Smooth muscle cell (in vitro differentiated cells): Measurements from ENCODE around the gene SPRY4. TPM values are rescaled to one million over a fixed set of nuclear protein-coding genes. Genes with fewer than 3 reads are reported as not detected.

Experiments
- DNase-seq: peaks from one replicate; lab custom pipeline; 2025; ENCODE audit not compliant: unreplicated experiment; lab: John Stamatoyannopoulos, UW
- H2AFZ ChIP-seq: fragments of 200-600 bp; sonication (generic); 2 replicates; pipeline ENCODE4 v1.6.0; 2016; ENCODE audit warnings: antibody characterized with exemption, low read depth, mild to moderate bottlenecking
- H3F3A ChIP-seq: fragments of 200-600 bp; sonication (generic); 2 replicates; pipeline ENCODE4 v1.6.0; 2017; ENCODE audit warnings: antibody characterized with exemption, low read depth
- H3K27ac ChIP-seq: fragments of 200-600 bp; sonication (generic); 2 replicates; pipeline ENCODE4 v1.5.1; 2016; ENCODE audit warnings: low read depth, mild to moderate bottlenecking
- H3K27me3 ChIP-seq: fragments of 200-600 bp; sonication (generic); 2 replicates; pipeline ENCODE4 v1.6.1; 2016; ENCODE audit warnings: low read depth, mild to moderate bottlenecking
- H3K36me3 ChIP-seq: fragments of 200-600 bp; sonication (generic); 2 replicates; pipeline ENCODE4 v1.5.1; 2016; ENCODE audit warnings: low read depth
- H3K4me1 ChIP-seq: fragments of 200-600 bp; sonication (generic); 2 replicates; pipeline ENCODE4 v1.5.1; 2016; ENCODE audit warnings: low read depth
- H3K4me2 ChIP-seq: fragments of 200-600 bp; sonication (generic); 2 replicates; pipeline ENCODE4 v1.6.0; 2016; ENCODE audit warnings: mild to moderate bottlenecking
- H3K4me3 ChIP-seq: fragments of 200-600 bp; sonication (generic); 2 replicates; pipeline ENCODE4 v1.5.1; 2016; ENCODE audit warnings: mild to moderate bottlenecking
- H3K79me2 ChIP-seq: fragments of 200-600 bp; sonication (generic); 2 replicates; pipeline ENCODE4 v1.6.0; 2016; ENCODE audit warnings: low read depth, mild to moderate bottlenecking
- H3K9ac ChIP-seq: fragments of 200-600 bp; sonication (generic); 2 replicates; pipeline ENCODE4 v1.6.0; 2016; ENCODE audit warnings: low read depth
- H3K9me3 ChIP-seq: fragments of 200-600 bp; sonication (generic); replicated peaks from 2 replicates; pipeline ENCODE4 v1.5.1; 2016; ENCODE audit warnings: low read depth
- H4K20me1 ChIP-seq: fragments of 200-600 bp; sonication (generic); 2 replicates; pipeline ENCODE4 v1.6.0; 2016; ENCODE audit warnings: low read depth
- WGBS: methylation state at CpG from one replicate; pipeline ENCODE4 v1.1.7; 2016; ENCODE audit warnings: low lambda C conversion rate; 5-methylcytosine and 5-hydroxymethylcytosine counted together
- polyA plus RNA-seq: library from polyadenylated mRNA; unstranded; fragments of >200 nt; fragmentation: Nextera tagmentation; extraction: Ambion mirVana; gene quantifications from 2 replicates; pipeline ENCODE4 v1.2.1, GENCODE V29; 2016
- total RNA-seq: library from RNA; depleted of rRNA; stranded (reverse); fragments of >200 nt; gene quantifications from 2 replicates; pipeline ENCODE4 v1.2.3, GENCODE V29; 2014
- TF ChIP-seq, protein P1 (sequence below): fragments of 200-600 bp; sonication (generic); IDR thresholded peaks from 2 replicates; pipeline ENCODE4 v1.5.1; 2017; ENCODE audit warnings: borderline replicate concordance, mild to moderate bottlenecking, antibody characterized with exemption; ENCODE audit not compliant: insufficient read depth, poor library complexity, severe bottlenecking

The SPRY4 gene
- total and polyA plus RNA-seq, 2 experiments from 2014 or later = 49.3 to 74.2 TPM

DNA sequence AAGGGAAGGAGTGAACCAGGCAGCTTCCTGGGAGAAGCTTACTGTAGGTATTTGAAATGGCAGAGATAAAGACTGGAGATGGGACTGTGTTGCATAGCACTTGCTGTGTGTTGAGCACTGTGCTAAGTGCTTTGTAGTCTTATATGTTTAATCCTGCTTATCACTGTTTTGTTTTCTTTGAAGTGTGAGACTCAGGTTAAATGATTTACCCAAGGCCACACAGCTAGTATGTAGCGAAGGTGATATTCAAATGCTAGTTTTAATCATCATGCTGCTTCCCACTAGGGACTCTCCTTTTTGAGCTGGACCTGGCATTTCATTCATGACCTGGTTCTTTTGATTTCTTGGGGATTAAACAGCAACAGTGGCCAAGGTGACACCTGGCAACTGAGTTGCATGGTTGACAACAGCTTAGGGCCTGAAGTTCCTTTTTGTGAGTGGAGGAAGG is 35.3 kb upstream of the SPRY4 start:
- no peaks in the 10 kb centered on the region for H3K79me2 ChIP-seq
- no peak overlapping the region for H3K9ac ChIP-seq

DNA sequence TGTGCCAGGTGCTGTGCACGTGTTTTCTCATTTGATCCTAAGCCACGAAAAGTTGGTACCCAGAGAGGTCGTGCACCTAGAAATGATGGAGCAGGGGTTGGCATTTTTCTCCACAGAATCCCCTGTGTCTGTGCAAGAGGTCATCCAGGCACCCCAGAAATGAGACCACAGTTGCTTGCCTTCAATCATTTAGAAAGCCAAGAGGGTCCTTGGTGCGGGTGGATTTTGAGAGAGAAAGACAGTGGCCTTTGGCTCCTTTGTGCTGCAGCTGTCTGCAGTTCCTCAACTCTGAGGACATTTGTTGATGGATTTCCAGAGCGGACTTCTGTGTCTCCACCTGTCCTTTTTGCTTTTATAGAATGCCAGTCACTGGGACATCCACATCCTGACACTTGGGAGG is 33.8 kb upstream of the SPRY4 start:
- H3K36me3 ChIP-seq = no peaks in the 10 kb centered on the region
- H3K27ac ChIP-seq = no peak overlapping the region
- H3K9ac ChIP-seq = no peak overlapping the region
- no peaks in the 10 kb centered on the region for H3K27me3 ChIP-seq
- H3K9me3 ChIP-seq = no peaks in the 10 kb centered on the region
- WGBS = over 99% methylated on average over 5 of the region's 5 CpGs
- H3K4me2 ChIP-seq = no peak overlapping the region
- no peak overlapping the region for H3K4me3 ChIP-seq
- H4K20me1 ChIP-seq = no peaks in the 10 kb centered on the region
- H3K4me1 ChIP-seq = peaks cover 15% of the 10 kb centered on the region
- TF ChIP-seq, protein P1, sequence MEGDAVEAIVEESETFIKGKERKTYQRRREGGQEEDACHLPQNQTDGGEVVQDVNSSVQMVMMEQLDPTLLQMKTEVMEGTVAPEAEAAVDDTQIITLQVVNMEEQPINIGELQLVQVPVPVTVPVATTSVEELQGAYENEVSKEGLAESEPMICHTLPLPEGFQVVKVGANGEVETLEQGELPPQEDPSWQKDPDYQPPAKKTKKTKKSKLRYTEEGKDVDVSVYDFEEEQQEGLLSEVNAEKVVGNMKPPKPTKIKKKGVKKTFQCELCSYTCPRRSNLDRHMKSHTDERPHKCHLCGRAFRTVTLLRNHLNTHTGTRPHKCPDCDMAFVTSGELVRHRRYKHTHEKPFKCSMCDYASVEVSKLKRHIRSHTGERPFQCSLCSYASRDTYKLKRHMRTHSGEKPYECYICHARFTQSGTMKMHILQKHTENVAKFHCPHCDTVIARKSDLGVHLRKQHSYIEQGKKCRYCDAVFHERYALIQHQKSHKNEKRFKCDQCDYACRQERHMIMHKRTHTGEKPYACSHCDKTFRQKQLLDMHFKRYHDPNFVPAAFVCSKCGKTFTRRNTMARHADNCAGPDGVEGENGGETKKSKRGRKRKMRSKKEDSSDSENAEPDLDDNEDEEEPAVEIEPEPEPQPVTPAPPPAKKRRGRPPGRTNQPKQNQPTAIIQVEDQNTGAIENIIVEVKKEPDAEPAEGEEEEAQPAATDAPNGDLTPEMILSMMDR = no peak
- H3F3A ChIP-seq = no peaks in the 10 kb centered on the region
- DNase-seq = no peak
- H3K79me2 ChIP-seq = no peaks in the 10 kb centered on the region
- H2AFZ ChIP-seq = no peak overlapping the region

More for the DNA sequence above, 35.3 kb upstream of the SPRY4 start:
- Histone ChIP-seq H3K4me1 (peaks cover 15% of the 10 kb centered on the region), H3K9me3 (no peaks in the 10 kb centered on the region), H3K36me3 (no peaks in the 10 kb centered on the region), H3K4me3 (no peak overlapping the region), H3K4me2 (peak overlapping the region; percentile 75), H3K27ac (no peak overlapping the region), H3K27me3 (no peaks in the 10 kb centered on the region), H4K20me1 (no peaks in the 10 kb centered on the region), H2AFZ (no peak overlapping the region), H3F3A (no peaks in the 10 kb centered on the region)
- WGBS = 96% methylated on average over 1 of the region's 1 CpG
- no peak for DNase-seq
- TF ChIP-seq, protein P1 = no peak

DNA sequence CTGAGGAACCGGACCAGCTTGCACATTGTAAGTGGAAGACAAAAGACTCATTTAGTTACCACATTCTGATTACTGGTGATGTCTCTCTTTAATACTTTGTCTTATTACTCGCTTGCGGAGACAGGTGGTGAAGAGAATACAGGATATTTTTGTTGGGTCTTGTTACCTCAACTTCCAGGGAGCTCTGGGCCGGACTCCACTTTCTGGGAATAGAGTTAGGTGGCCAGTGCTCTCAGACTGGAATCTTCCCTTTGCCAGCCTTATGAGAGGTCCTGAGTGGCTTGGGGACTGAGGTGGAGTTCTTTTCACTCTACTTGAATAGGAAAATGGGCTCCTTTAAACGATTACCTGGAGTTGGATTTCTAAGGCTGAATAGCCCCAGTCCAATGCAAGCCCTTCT is 33.3 kb upstream of the SPRY4 start:
- no peak overlapping the region for H3K4me3 ChIP-seq
- no peaks in the 10 kb centered on the region for H3K36me3 ChIP-seq
- H3K4me2 ChIP-seq = peak overlapping the region; percentile 82
- no peaks in the 10 kb centered on the region for H4K20me1 ChIP-seq
- H3K27me3 ChIP-seq = no peaks in the 10 kb centered on the region
- TF ChIP-seq, protein P1 = no peak
- no peaks in the 10 kb centered on the region for H3K79me2 ChIP-seq
- WGBS = 88% methylated on average over 5 of the region's 5 CpGs
- DNase-seq = no peak
- H3F3A ChIP-seq = no peaks in the 10 kb centered on the region
- peak overlapping the region; percentile 98 for H3K27ac ChIP-seq
- peaks cover 15% of the 10 kb centered on the region for H3K4me1 ChIP-seq
- H2AFZ ChIP-seq = no peak overlapping the region
- H3K9me3 ChIP-seq = no peaks in the 10 kb centered on the region
- no peak overlapping the region for H3K9ac ChIP-seq

DNA sequence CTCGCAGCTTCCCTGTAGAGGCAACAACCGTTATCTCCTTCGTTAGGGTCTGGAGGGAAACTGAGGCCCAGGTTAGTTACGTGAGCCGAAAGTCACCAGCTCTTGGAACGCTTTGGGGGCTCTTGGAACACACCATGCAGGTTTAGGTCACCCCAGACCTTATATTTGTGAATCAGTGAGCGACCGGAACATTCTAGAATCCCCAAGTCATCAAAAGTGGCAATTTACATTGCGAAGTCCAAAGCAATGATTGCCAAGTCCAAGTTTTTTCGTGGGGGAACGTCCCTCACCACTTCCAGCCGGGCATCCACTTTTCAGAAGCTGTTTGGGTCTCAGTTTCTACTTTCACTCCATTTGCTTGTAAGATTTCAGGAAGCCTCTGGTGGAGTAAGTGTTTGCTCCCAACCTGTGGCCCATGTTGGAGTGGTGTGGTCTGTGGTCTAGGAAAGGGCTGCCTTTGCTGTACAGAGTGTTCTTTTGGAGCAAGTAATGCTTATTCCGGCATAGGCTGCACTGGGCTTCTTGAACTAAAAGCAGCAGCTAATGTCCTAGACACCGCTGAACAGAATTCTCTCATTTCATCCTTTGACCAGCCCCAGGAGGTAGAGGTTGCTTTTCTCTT is 32.8 kb upstream of the SPRY4 start:
- 44% methylated on average over 14 of the region's 14 CpGs for WGBS
- Histone ChIP-seq H3K4me2 (peak overlapping the region; percentile 82), H4K20me1 (no peaks in the 10 kb centered on the region), H3K27me3 (no peaks in the 10 kb centered on the region), H3K9me3 (no peaks in the 10 kb centered on the region), H3K79me2 (no peaks in the 10 kb centered on the region), H3K9ac (peak overlapping the region; percentile 95), H3K36me3 (no peaks in the 10 kb centered on the region), H3K27ac (peak overlapping the region; percentile 98), H3F3A (no peaks in the 10 kb centered on the region), H3K4me1 (peaks cover 15% of the 10 kb centered on the region), H3K4me3 (peak overlapping the region; percentile 61), H2AFZ (no peak overlapping the region)
- TF ChIP-seq, protein P1 = no peak
- DNase-seq = no peak
